SW480 (cell line): Measurements from ENCODE around the gene CDCA7.
"Not testable (repeated sequence)": the region's sequence is repeated elsewhere in the genome, so short reads cannot be mapped to it uniquely, and the experiment has no call there.

ENCODE experiments used
- DNase-seq: peaks from one replicate; pipeline ENCODE4 v3.0.0-alpha.2; 2016; ENCODE audit warnings: low spot score

CDCA7 gene

GRCh38 chr2:173359231-173359630, 4.6 kb downstream of the CDCA7 start:
- DNase-seq: no peak

- no peak for DNase-seq
Measured at GRCh38 chr2:173370198-173370597, 15.5 kb downstream of the CDCA7 start.

- DNase-seq: no peak
Measured at GRCh38 chr2:173371023-173371422, 16.4 kb downstream of the CDCA7 start.

DNA sequence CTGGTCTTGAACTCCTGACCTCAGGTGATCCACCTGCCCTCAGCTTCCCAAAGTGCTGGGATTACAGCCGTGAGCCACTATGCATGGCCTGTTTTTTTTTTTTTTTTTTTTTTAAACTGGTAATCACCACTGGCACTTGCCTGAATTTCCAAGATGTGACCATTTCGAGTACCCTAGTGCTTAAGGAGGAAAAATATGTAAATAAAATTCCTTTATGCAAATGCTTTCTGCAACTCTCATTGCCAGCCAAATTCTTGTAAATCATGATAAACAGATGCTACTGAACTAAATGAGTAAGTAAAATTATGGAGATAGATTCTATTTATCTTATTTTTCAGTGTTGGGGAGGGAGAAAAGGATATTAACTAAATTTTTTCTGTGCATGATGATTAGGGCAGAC, 18.6 kb downstream of the CDCA7 start:
- DNase-seq: no peak

DNA sequence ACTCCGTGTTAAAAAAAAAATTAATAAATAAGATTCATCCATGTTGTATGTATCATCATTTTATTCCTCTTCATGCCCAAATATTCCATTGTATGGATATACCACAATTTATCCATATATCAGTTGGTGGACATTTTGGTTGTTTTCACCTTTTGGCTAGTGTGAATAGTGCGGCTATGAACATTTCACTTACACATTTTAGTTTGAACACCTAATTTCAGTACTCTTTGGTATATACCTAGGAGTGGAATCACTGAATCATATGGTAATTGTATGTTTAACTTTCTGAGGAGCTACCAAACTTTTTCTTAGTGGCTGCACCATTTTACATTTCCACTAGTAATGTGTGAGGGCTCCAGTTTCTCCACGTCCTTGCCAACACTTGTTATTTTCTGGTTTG, 20.0 kb downstream of the CDCA7 start:
- DNase-seq: no peak

DNA sequence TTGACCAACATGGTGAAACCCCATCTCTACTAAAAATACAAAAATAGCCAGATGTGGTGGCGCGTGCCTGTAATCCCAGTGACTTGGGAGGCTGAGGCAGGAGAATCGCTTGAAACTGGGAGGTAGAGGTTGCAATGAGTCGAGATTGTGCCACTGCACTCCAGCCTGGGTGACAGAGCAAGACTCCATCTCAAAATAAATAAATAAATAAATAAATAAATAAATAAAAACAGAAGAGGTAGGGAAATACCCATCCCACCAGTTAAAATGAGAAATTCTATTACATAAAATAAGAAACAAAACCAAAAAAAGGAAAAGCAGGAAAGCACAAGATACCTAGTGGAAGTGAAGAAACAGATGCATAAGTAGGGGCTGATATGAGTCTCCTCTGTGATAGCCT, 30.9 kb downstream of the CDCA7 start:
- DNase-seq: not testable (repeated sequence)

DNA sequence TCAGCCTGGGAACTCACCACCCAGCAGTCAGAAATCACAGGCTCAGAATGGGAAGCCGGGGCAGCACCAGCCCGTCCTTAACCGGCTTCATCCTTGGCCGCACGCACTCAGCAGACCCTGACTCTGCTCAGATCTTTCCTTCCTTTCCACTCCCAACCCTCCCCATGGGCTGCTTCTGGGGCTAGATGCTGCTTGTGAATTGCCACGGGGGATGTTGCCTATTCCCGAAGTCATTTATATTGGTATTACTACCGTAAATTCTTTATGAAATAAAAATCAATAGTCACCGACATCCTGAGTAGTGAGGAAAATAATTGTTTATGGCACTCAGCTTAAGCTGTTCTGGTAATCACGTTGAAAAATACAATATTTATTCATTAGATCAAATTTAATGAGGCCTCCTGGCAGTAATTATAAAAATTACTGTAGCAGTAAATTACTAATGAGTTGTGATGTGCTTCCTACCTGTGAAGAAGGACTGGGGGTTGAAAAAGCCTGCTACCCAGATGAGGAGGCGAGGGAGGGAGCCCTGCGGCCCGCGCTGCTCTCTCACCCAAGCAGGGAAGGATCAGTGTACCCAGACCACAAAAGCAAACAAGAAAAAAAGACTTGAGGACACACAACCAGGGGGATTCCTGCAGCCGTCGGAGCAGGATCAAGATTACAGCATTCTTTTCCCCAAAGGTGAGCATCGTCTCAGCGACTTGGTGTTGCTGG, 31.5 kb downstream of the CDCA7 start:
- DNase-seq: no peak

DNA sequence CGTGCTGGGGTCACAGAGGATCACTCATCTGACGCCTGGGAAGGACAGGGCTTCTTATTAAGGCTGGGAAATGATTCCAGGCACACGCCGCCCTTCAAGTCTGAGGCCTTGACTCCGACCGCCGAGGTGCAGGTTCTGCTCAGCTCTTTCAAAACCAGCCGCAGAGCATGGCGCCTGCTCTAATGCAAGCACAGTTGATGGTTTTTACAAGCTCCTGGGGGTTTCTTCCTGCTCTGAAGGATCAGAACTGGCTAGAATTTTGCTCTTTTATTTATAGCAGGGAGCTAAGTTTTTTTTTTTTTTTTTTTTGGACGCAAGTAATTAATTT, 32.0 kb downstream of the CDCA7 start:
- no peak for DNase-seq

GRCh38 chr2:173387079-173387478, 32.4 kb downstream of the CDCA7 start:
- DNase-seq: no peak

GRCh38 chr2:173387660-173388059, 33.0 kb downstream of the CDCA7 start:
- DNase-seq: no peak

DNA sequence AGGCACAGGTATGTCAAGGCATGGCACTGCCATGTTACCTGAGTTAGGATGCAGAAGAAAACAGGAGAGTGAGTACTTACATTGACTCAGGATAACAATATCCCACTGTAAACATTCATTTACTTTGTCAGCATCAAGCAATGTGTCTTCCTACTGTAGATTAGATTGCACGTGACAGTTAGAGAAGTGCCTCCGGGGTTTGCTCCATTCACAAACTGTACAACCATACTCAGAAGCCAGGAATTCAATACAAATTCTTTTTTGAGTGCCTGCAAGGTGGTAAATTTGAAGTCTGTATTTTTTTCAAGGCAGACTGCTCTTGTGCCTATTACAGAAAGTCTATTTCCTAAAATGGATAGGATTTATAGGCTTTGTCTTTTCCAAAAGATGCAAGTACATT, 34.1 kb downstream of the CDCA7 start:
- no peak for DNase-seq

DNA sequence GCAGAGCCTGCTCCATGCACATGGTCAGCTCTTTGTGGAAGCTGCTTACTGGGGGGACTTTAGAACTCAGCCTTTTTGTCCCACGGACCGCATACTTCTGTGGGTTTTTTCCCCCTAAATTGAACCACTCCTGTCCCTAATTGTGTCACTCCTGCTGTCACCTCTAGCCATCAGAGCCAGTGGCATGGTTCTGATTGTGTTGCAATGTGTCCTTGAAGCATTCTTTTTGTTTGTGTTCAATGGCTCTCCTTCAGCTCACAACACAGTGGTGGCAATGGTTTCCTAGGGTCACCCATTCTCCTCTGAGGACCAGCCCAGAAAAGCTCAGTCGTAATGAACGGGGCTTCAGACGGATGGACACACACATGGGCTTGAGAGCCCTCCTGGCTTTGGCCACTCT, 35.4 kb downstream of the CDCA7 start:
- DNase-seq: no peak

DNA sequence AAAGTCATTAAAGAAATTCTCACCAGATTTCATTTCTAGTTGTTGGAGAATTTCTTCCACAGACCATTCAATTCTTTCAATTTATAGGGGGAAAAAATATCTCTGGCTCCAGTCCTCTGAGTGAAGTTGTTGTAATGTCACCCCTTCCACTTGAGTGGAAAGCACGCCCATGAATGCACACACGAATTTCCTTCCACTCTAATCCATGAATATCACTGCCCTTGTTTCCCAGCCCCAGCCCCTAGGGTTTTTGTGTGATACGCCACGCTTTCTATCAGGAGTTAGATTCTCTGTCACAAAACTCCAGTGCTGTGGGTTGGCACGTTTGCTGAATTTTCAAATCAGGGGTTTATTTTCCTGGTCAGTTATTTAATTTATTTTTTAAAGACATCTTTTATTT, 38.1 kb downstream of the CDCA7 start:
- DNase-seq: no peak

GRCh38 chr2:173393186-173393585, 38.5 kb downstream of the CDCA7 start:
- no peak for DNase-seq

DNA sequence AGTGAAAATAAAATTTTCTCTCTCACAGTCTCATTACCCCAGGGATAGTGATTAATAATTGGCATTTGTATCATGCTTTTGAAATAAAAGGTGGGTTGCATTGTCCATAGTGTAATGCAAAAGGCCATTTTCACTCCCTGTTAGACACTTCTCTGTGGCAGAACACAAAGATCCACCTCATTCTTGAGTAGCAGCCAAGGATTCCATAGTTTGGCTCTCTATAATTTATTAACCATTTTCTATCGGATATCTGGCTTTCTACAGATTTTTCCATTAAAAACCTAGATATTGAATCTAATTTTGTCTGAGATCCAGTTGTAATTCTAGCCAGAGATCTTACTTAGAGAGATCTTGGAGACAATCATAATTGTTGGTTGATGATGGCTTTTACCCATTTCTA, 39.0 kb downstream of the CDCA7 start:
- no peak for DNase-seq

- DNase-seq: no peak
Measured at GRCh38 chr2:173394091-173394974, 39.7 kb downstream of the CDCA7 start.

- DNase-seq: no peak
Measured at GRCh38 chr2:173395567-173396351, 41.1 kb downstream of the CDCA7 start.

- DNase-seq: peak; percentile 5
Measured at GRCh38 chr2:173397539-173397938, 42.9 kb downstream of the CDCA7 start.

- no peak for DNase-seq
Measured at GRCh38 chr2:173399229-173399628, 44.6 kb downstream of the CDCA7 start.

- peak; percentile 20 for DNase-seq
Measured at GRCh38 chr2:173400760-173401159, 46.1 kb downstream of the CDCA7 start.

DNA sequence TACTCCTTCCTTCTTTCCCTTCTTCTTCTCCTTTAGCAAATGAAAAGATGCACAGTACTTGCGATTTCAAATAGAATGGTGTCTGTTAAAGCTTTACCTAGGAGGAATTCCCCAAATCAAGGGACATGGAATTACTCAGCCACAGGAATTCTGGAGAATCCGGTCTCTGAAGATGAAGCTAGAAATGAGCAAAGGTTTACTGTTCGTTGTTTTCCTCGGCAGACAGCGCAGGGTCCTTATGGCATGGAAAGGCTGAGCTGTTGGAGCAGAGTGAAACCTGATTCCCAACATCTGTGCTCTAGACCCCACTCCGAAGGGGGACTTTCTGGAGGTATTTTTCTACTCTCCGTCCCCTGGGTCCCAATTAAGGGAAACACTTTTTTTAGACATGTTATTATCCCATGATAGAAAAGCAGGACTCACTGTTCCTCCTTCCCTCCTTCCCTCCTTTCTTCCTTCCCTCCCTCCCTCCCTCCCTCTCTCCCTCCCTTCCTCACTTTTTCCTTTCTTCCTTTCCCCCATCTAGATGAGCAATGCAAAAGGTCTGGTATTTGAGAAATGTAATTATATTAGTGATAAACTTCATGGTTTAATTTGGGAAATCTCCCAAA, 47.1 kb downstream of the CDCA7 start:
- DNase-seq: no peak

GRCh38 chr2:173402405-173402974, 47.8 kb downstream of the CDCA7 start:
- peak; percentile 84 for DNase-seq
